ENCODE results near the gene CSPG4. TPM values are rescaled to one million over a fixed set of nuclear protein-coding genes. Genes with fewer than 3 reads are reported as not detected.

CSPG4 gene
- total RNA-seq, 1 donor from 2014 or later: 0.07 TPM

GRCh38 chr15:75666823-75667501, 45.7 kb downstream of the CSPG4 start:
- H3K9ac ChIP-seq: no peak overlapping the region
- no peak overlapping the region for H3K4me2 ChIP-seq
- no peak overlapping the region for H3K27ac Mint-ChIP-seq

GRCh38 chr15:75663931-75664421, 48.7 kb downstream of the CSPG4 start:
- Histone ChIP-seq H3K4me3 (no peak overlapping the region), H3K36me3 (no peaks in the 10 kb centered on the region), H4K20me1 (ENCODE audit: low read depth) (peaks cover 13% of the 10 kb centered on the region), H3K79me2 (ENCODE audit: low read depth) (no peaks in the 10 kb centered on the region), H3K4me2 (no peak overlapping the region), H3K4me1 (no peaks in the 10 kb centered on the region), H3K27me3 (no peaks in the 10 kb centered on the region), H2AFZ (replicated peaks) (no peak overlapping the region), H3F3A (ENCODE audit: low read depth) (no peaks in the 10 kb centered on the region), H3K9ac (no peak overlapping the region), H3K27ac (no peak overlapping the region), H3K9me3 (ENCODE audit: low read depth) (no peaks in the 10 kb centered on the region)
- no peak overlapping the region for H3K27ac Mint-ChIP-seq
- no peak for DNase-seq (ENCODE audit: low spot score)
- peaks cover 3% of the 10 kb centered on the region for H3K36me3 Mint-ChIP-seq
- H3K9me3 Mint-ChIP-seq: no peaks in the 10 kb centered on the region
- TF ChIP-seq CTCF (IDR thresholded peaks at IDR 0.05): no peak
- no peak overlapping the region for H3K4me3 Mint-ChIP-seq
- H3K4me1 Mint-ChIP-seq: peaks cover 3% of the 10 kb centered on the region
- H3K27me3 Mint-ChIP-seq (ENCODE audit: insufficient read depth, low read depth): peaks cover 2% of the 10 kb centered on the region

More at GRCh38 chr15:75666823-75667501, 45.7 kb downstream of the CSPG4 start:
- Mint-ChIP-seq H3K4me1 (peaks cover 6% of the 10 kb centered on the region), H3K36me3 (no peaks in the 10 kb centered on the region), H3K4me3 (no peak overlapping the region), H3K9me3 (no peaks in the 10 kb centered on the region), H3K27me3 (ENCODE audit: insufficient read depth, low read depth) (peaks cover 8% of the 10 kb centered on the region)
- Histone ChIP-seq H3K4me3 (no peak overlapping the region), H4K20me1 (ENCODE audit: low read depth) (peaks cover 2% of the 10 kb centered on the region), H3K9me3 (ENCODE audit: low read depth) (no peaks in the 10 kb centered on the region), H3F3A (ENCODE audit: low read depth) (no peaks in the 10 kb centered on the region), H3K27me3 (no peaks in the 10 kb centered on the region), H3K79me2 (ENCODE audit: low read depth) (no peaks in the 10 kb centered on the region), H3K27ac (no peak overlapping the region), H2AFZ (replicated peaks) (no peak overlapping the region), H3K4me1 (peaks cover 3% of the 10 kb centered on the region), H3K36me3 (no peaks in the 10 kb centered on the region)
- no peak for DNase-seq (ENCODE audit: low spot score)
- TF ChIP-seq CTCF (IDR thresholded peaks at IDR 0.05) (no peak), EZH2phosphoT487 (IDR thresholded peaks at IDR 0.05) (no peak), EZH2 (IDR thresholded peaks at IDR 0.05) (no peak)

GRCh38 chr15:75662823-75663519, 49.7 kb downstream of the CSPG4 start:
- no peaks in the 10 kb centered on the region for H3K9me3 Mint-ChIP-seq
- H3F3A ChIP-seq (ENCODE audit: low read depth): no peaks in the 10 kb centered on the region
- H3K36me3 ChIP-seq: no peaks in the 10 kb centered on the region
- no peak overlapping the region for H3K4me2 ChIP-seq
- no peak overlapping the region for H3K4me3 Mint-ChIP-seq
- H3K36me3 Mint-ChIP-seq: peaks cover 3% of the 10 kb centered on the region
- H3K27ac ChIP-seq: no peak overlapping the region
- H3K4me1 Mint-ChIP-seq: peaks cover 7% of the 10 kb centered on the region
- H3K9ac ChIP-seq: no peak overlapping the region
- H3K4me1 ChIP-seq: no peaks in the 10 kb centered on the region
- H3K9me3 ChIP-seq (ENCODE audit: low read depth): no peaks in the 10 kb centered on the region
- no peak for DNase-seq (ENCODE audit: low spot score)
- no peak overlapping the region for H3K27ac Mint-ChIP-seq
- no peak overlapping the region for H2AFZ ChIP-seq (replicated peaks)
- TF ChIP-seq EZH2 (IDR thresholded peaks at IDR 0.05) (no peak), EZH2phosphoT487 (IDR thresholded peaks at IDR 0.05) (no peak), CTCF (IDR thresholded peaks at IDR 0.05) (no peak)
- no peaks in the 10 kb centered on the region for H3K79me2 ChIP-seq (ENCODE audit: low read depth)
- peaks cover 2% of the 10 kb centered on the region for H3K27me3 Mint-ChIP-seq (ENCODE audit: insufficient read depth, low read depth)
- peaks cover 16% of the 10 kb centered on the region for H4K20me1 ChIP-seq (ENCODE audit: low read depth)
- H3K27me3 ChIP-seq: no peaks in the 10 kb centered on the region
- no peak overlapping the region for H3K4me3 ChIP-seq
